AG04450 (cell line): ENCODE results near the gene MS4A4A. TPM values are rescaled to one million over a fixed set of nuclear protein-coding genes. Genes with fewer than 3 reads are reported as not detected.

ENCODE experiments used
- CTCF ChIA-PET: fragments of 300-600, 350-600 bp; formaldehyde crosslinking; extraction: SDS; loops from one replicate; lab custom pipeline; 2022; ENCODE audit warnings: antibody characterized with exemption, inconsistent platforms; lab: Charles Lee
- POLR2A ChIA-PET: fragments of 350-600 bp; formaldehyde crosslinking; extraction: SDS; loops from one replicate; lab custom pipeline; 2021; ENCODE audit warnings: antibody characterized with exemption, inconsistent platforms; lab: Yijun Ruan, JAX
- DNase-seq: peaks from one replicate; pipeline ENCODE4 v3.0.0-alpha.2; 2011; ENCODE audit warnings: low read depth, low spot score
- H3K27ac ChIP-seq: one replicate; pipeline ENCODE4 v1.5.1; 2012; ENCODE audit warnings: low read depth, low read length, control low read depth
- H3K27me3 ChIP-seq: one replicate; pipeline ENCODE4 v1.6.0; 2012; ENCODE audit warnings: low read length; ENCODE audit not compliant: control insufficient read depth, insufficient read depth
- H3K4me3 ChIP-seq: 2 replicates; pipeline ENCODE4 v1.5.1; 2011; ENCODE audit warnings: mild to moderate bottlenecking, low read depth, low read length, control low read depth
- H3K9me3 ChIP-seq: 2 replicates; pipeline ENCODE4 v1.5.1; 2012; ENCODE audit warnings: low read length; ENCODE audit not compliant: control insufficient read depth, insufficient read depth
- CTCF ChIP-seq: IDR thresholded peaks from 2 replicates; pipeline ENCODE4 v1.5.1; 2011; ENCODE audit warnings: low read depth, low read length, control low read depth, inconsistent platforms
- polyA plus RNA-seq: library from polyadenylated mRNA; depleted of rRNA; stranded (reverse); fragments of >200 nt; gene quantifications from 2 replicates; pipeline ENCODE4 v1.2.3, GENCODE V29; 2011; rRNA removed

MS4A4A gene
- polyA plus RNA-seq, 1 experiment: not detected

- no peak for DNase-seq
- no peaks in the 10 kb centered on the region; the same call in none of the 2 replicates for H3K9me3 ChIP-seq
- CTCF ChIA-PET: no interaction called here
- POLR2A ChIA-PET: no interaction called here
- H3K27me3 ChIP-seq: no peaks in the 10 kb centered on the region
- TF ChIP-seq CTCF: no peak
- no peak overlapping the region for H3K4me3 ChIP-seq
- no peak overlapping the region for H3K27ac ChIP-seq
These were observed 65.0 kb downstream of the MS4A4A start for GRCh38 chr11:60345489-60345888.

- Histone ChIP-seq H3K9me3 (no peaks in the 10 kb centered on the region; the same call in none of the 2 replicates), H3K4me3 (no peak overlapping the region), H3K27ac (no peak overlapping the region), H3K27me3 (no peaks in the 10 kb centered on the region)
- CTCF ChIA-PET: interaction anchor here (1.0 kb wide), 1 partner anchor 16 kb away, joined by 4 read pairs; no protein-coding TSS in a partner anchor
- no peak for DNase-seq
- POLR2A ChIA-PET: no interaction called here
- no peak for TF ChIP-seq CTCF
These were observed 66.8 kb downstream of the MS4A4A start for GRCh38 chr11:60347084-60347797.

GRCh38 chr11:60348116-60348515 is 67.7 kb downstream of the MS4A4A start:
- DNase-seq: no peak
- TF ChIP-seq CTCF: no peak
- ChIA-PET POLR2A (no interaction called here), CTCF (no interaction called here)
- Histone ChIP-seq H3K4me3 (no peak overlapping the region), H3K27ac (no peak overlapping the region), H3K9me3 (no peaks in the 10 kb centered on the region; the same call in none of the 2 replicates), H3K27me3 (no peaks in the 10 kb centered on the region)

GRCh38 chr11:60349990-60350389 is 69.5 kb downstream of the MS4A4A start:
- no peaks in the 10 kb centered on the region; the same call in none of the 2 replicates for H3K9me3 ChIP-seq
- H3K27me3 ChIP-seq: no peaks in the 10 kb centered on the region
- no peak for DNase-seq
- ChIA-PET POLR2A (no interaction called here), CTCF (interaction anchor here (1.4 kb wide), 1 partner anchor 13 kb away, joined by 3 read pairs; no protein-coding TSS in a partner anchor)
- no peak overlapping the region for H3K27ac ChIP-seq
- no peak overlapping the region for H3K4me3 ChIP-seq
- no peak for TF ChIP-seq CTCF

- no peak overlapping the region for H3K4me3 ChIP-seq
- TF ChIP-seq CTCF: no peak
- no peak for DNase-seq
- peaks cover 13% of the 10 kb centered on the region for H3K9me3 ChIP-seq
- H3K27ac ChIP-seq: no peak overlapping the region
- ChIA-PET POLR2A (no interaction called here), CTCF (no interaction called here)
- no peaks in the 10 kb centered on the region for H3K27me3 ChIP-seq
These were observed 77.3 kb downstream of the MS4A4A start for GRCh38 chr11:60357771-60358170.

Other genes with a start within 250 kb of the MS4A4A start
- not detected in 2 replicates for gene OOSP2, start 240.3 kb upstream of the MS4A4A start, polyA plus RNA-seq
- not detected in 2 replicates for gene MS4A3, start 224.0 kb upstream of the MS4A4A start, polyA plus RNA-seq
- gene MS4A2, start 192.0 kb upstream of the MS4A4A start, polyA plus RNA-seq: not detected in 2 replicates
- not detected in 2 replicates for gene MS4A6A, start 97.6 kb upstream of the MS4A4A start, polyA plus RNA-seq
- not detected in 2 replicates for gene MS4A4E, start 37.5 kb upstream of the MS4A4A start, polyA plus RNA-seq
- not detected in 2 replicates for gene MS4A6E, start 46.6 kb downstream of the MS4A4A start, polyA plus RNA-seq
- gene MS4A7, start 97.9 kb downstream of the MS4A4A start, polyA plus RNA-seq: not detected in 2 replicates
- not detected in 2 replicates for gene MS4A14, start 115.8 kb downstream of the MS4A4A start, polyA plus RNA-seq
- gene MS4A5, start 148.9 kb downstream of the MS4A4A start, polyA plus RNA-seq: not detected in 2 replicates
- gene MS4A1, start 175.2 kb downstream of the MS4A4A start, polyA plus RNA-seq: not detected in 2 replicates
- not detected in 2 replicates for gene MS4A12, start 212.1 kb downstream of the MS4A4A start, polyA plus RNA-seq
- gene MS4A13, start 234.7 kb downstream of the MS4A4A start, polyA plus RNA-seq: not detected in 2 replicates